ENCODE results near the gene DENR. TPM values are rescaled to one million over a fixed set of nuclear protein-coding genes. Genes with fewer than 3 reads are reported as not detected.
"Not testable (repeated sequence)": the region's sequence is repeated elsewhere in the genome, so short reads cannot be mapped to it uniquely, and the experiment has no call there.

DENR gene
- total RNA-seq, 1 experiment from 2014 or later: 56.4 TPM

DNA sequence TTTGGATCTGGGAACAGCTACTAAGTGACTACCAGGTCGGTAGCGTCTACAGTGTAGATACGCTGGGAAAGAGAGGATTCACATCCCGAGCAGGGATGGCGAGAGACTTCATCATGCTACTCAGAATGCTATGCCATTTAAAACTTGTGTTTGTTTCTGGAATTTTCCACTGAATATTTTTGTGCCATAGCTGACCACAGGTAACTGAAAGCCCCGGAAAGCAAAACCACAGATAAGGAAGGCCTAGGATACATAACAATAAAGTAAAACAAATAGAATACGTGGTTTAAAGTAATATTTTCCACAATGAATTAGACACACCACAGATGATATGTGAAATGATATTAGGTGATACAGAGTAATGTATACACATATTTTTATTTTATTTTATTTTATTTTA, 14.1 kb upstream of the DENR start:
- DNase-seq (ENCODE audit: low read depth): peak; percentile 20

- no peak for DNase-seq (ENCODE audit: low read depth)
Observed at GRCh38 chr12:122740351-122740750, 12.3 kb upstream of the DENR start.

GRCh38 chr12:122743895-122744525, 8.6 kb upstream of the DENR start:
- DNase-seq (ENCODE audit: low read depth): no peak

DNA sequence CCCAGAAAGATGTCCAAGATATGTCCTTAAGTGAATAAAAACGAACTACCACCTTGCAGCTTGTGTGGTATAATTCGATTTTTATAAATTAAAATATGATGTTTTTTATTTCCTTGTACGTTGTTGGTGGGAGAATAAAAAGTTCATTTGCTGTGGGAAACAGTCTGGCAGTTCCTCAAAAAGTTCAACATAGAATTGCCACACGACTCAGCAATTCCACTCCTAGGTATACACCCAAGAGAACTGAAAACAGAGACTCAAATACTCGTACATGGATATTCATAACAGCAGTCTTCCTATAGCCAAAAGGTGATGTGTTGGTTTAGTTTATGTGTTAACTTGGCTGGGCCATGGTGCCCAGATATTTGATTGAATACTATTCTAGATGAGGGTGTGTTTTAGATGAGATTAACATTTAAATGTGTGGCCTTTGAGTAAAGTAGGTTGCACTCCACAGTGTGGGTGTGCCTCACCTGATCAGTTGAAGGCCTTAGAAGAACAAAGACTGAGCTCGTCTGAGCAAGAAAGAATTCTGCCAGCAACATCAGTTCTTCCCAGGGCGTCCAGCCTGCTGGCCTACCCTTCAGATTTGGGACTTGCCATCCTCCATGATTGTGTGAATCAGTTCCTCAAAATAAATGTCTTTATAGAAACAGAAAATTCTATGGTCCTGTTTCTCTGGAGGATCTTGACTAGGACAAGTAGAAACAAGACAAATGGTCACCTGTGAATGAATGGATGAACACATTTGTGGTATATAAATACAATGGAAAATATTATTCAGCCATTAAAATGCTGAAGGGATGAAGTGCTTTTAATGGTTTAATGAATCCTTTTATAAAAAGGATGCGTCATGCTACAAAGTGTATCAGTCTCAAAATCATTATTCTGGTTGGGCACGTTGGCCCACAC, 5.1 kb upstream of the DENR start:
- no peak for DNase-seq (ENCODE audit: low read depth)

- DNase-seq (ENCODE audit: low read depth): no peak
Observed at GRCh38 chr12:122749569-122750332, 2.9 kb upstream of the DENR start.

DNA sequence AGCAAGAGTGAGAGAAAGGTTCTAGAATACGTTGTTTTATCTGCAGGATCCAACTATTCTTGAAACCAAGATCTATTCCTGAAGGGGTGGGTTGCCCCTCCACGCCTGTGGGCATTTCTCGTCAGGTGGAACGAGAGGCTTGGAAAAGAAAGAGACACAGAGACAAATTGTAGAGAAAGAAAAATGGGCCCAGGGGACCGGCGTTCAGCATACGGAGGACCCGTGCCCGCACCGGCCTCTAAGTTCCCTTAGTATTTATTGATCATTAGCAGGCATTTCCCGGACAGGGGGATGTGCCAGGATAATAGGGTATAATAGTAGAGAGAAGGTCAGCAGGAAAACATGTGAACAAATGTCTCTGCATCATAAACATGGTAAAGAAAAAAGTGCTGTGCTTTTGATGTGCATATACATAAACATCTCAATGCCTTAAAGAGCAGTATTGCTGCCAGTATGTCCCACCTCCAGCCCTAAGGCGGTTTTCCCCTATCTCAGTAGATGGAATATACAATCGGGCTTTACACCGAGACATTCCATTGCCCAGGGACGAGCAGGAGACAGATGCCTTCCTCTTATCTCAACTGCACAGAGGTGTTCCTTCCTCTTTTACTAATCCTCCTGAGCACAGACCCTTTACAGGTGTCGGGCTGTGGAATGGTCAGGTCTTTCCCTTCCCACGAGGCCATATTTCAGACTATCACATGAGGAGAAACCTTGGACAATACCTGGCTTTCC, 1.7 kb upstream of the DENR start:
- not testable (repeated sequence) for DNase-seq (ENCODE audit: low read depth)

DNA sequence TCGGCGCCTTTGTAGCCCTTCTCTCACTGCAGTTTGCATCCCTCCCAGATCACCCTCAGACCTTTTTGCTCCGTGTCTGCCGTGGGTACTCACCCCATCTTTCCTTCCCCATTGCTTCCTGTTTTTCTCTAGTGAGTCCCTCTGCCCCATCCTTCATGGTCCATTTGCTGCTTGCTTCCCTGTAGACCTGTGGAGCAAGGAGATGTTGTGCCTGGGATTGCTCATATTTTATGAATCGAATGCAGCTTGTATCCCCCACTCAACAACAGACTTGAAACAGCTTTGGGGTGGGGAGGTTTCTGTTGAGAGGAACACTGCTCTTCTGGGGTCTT, 661 bp downstream of the DENR start:
- DNase-seq (ENCODE audit: low read depth): no peak

DNA sequence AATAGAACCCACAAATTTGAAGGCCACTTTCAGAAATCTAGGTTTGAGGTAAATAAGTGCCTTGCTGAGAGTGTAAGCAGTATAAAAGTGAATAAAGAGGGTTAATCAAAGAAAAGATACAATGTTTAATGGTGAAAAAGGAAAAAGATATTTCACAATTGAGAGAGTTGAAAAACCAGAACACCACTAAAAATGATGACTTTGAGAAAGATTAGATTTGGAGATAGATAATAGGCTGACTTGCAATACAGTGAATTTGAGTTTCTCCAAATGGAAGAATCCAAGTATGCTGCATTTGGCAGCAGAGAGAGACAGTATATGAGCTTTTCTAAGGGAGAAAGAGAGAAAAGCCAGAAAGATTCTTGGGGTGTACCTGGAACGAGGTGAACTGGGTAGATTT, 2.2 kb downstream of the DENR start:
- no peak for DNase-seq (ENCODE audit: low read depth)

DNA sequence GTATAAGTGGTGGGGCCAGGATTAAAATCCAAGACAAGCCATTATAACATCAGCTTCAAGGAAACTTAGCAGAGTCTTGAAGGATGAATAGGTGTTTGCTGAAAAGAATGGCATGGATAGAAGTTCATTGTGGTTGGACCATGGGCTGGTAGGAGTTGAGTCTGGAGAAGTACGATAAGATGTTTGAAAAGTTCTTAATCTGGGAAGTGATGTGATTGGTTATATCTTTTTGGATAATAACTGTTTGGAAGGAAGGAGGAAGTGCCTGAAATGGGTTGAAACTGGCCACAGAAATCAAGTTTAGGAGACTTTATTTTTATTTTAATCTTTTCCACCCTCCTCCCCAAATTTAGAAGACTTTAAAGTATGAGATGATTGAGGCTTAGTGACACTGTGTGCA, 4.9 kb downstream of the DENR start:
- DNase-seq (ENCODE audit: low read depth): no peak

- no peak for DNase-seq (ENCODE audit: low read depth)
Observed at GRCh38 chr12:122785503-122785902, 32.9 kb downstream of the DENR start.

DNA sequence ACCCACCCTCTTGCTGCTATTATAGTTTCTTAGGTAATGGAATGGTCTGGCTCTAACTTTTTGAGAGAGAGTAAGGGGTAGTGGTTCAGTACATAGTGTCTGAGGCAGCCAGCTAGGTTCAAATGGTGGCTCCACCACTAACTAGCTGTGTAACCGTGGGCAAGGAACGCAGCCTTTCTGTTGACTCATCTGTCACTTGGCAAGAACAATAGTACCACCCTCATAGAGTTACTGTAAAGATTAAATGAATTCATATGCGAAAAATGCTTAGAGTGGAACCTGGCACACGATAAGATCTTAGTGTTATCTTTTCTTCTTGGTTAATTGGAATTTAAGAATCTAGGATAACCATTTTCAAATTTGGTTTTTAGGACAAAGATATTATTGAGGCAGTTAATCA, 35.8 kb downstream of the DENR start:
- peak; percentile 20 for DNase-seq (ENCODE audit: low read depth)

GRCh38 chr12:122789637-122790036, 37.0 kb downstream of the DENR start:
- no peak for DNase-seq (ENCODE audit: low read depth)

GRCh38 chr12:122790393-122791075, 37.9 kb downstream of the DENR start:
- peak; percentile 42 for DNase-seq (ENCODE audit: low read depth)

DNA sequence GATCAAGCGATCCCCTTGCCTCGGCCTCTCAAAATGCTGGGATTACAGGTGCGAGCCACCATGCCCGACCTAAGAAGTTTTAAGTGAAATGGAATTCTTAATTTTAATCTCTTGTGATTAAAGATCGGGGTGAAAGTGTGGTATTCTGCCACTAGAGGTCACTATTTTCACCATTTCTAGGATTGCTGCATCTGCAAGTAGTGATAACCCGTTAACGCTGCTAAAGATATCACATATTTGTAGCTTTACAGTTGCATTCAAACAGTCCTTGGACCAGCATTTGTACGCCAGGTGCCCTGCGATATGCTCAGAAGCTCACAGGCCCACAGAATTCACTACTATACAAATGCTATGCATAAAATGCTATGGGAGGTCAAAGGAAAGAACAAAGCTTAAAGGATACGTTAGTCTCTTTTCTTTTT, 41.1 kb downstream of the DENR start:
- peak; percentile 50 for DNase-seq (ENCODE audit: low read depth)

- no peak for DNase-seq (ENCODE audit: low read depth)
Observed at GRCh38 chr12:122795807-122796206, 43.2 kb downstream of the DENR start.

DNA sequence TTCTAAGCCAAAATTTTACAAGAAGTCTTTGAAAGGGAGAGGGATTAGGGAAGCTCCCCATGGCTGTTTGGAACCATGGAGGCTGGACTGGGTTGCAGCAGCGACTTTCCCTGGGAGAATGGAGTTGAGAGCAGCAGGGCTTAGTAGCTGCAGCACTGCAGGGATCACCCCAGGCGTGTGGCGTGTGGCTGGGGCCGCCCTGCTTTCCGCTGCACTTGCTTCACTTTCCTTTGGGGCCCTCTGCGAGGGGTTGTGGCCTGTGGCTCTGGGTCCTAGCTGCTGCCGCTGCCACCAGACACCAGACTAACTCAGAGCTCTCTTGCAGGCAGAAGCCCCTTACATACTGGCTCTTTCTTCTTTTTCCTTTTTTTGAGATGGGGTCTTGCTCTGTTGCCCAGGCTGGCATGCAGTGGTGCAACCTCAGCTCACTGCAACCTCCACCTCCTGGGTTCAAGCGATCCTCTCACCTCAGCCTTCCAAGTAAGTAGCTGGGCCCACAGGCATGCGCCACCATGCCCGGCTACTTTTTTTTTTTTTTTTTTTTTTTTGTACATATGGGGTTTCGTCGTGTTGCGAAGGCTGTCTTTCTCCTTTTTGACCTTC, 47.1 kb downstream of the DENR start:
- no peak for DNase-seq (ENCODE audit: low read depth)

- DNase-seq (ENCODE audit: low read depth): no peak
Observed at GRCh38 chr12:122803937-122804336, 51.3 kb downstream of the DENR start.

GRCh38 chr12:122804957-122805356, 52.3 kb downstream of the DENR start:
- DNase-seq (ENCODE audit: low read depth): peak; percentile 46

DNA sequence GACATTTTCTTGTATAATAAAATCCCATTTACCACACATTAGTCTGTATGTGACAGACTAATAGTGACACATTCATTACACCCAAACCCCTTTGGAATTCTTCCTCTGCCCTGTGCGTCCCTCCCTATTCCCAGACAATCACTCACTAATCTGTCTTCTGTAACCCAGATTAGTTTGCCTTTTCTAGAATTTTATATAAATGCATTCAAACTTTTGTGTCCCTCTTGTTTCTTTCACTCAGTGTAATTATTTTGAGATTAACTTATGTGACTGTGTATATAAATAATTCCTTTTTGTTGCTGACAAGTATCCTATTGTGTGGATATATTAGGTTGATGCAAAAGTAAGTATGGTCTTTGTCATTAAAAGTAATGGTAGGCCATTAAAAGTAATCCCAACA, 55.0 kb downstream of the DENR start:
- no peak for DNase-seq (ENCODE audit: low read depth)

- no peak for DNase-seq (ENCODE audit: low read depth)
Observed at GRCh38 chr12:122811777-122812176, 59.2 kb downstream of the DENR start.
